ENCODE data around the gene AGBL1.

DNA sequence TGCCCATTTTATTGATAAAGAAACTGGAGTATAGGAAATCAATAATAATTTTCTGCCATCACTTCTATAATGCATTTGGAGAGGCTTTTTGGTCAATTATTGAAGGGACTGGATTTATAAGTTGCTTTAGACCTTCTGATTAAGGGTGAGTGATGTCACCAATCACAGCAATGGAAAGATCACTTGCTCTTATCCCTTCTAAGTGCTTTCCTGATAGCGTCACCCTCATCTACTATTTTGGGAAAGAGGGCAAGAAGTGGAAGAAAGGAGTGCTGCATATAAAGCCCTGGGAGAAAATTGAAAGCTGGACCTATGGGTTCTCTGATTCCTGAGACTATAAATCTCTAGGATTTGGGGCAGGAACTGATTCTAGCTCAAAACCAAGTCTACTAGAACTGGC lies 771.3 kb downstream of the AGBL1 start:
- TF ChIP-seq, protein P1, sequence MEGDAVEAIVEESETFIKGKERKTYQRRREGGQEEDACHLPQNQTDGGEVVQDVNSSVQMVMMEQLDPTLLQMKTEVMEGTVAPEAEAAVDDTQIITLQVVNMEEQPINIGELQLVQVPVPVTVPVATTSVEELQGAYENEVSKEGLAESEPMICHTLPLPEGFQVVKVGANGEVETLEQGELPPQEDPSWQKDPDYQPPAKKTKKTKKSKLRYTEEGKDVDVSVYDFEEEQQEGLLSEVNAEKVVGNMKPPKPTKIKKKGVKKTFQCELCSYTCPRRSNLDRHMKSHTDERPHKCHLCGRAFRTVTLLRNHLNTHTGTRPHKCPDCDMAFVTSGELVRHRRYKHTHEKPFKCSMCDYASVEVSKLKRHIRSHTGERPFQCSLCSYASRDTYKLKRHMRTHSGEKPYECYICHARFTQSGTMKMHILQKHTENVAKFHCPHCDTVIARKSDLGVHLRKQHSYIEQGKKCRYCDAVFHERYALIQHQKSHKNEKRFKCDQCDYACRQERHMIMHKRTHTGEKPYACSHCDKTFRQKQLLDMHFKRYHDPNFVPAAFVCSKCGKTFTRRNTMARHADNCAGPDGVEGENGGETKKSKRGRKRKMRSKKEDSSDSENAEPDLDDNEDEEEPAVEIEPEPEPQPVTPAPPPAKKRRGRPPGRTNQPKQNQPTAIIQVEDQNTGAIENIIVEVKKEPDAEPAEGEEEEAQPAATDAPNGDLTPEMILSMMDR (IDR thresholded peaks at IDR 0.05; ENCODE audit: low read depth, low read length, missing input control) = no peak
- TF ChIP-seq, protein P2, sequence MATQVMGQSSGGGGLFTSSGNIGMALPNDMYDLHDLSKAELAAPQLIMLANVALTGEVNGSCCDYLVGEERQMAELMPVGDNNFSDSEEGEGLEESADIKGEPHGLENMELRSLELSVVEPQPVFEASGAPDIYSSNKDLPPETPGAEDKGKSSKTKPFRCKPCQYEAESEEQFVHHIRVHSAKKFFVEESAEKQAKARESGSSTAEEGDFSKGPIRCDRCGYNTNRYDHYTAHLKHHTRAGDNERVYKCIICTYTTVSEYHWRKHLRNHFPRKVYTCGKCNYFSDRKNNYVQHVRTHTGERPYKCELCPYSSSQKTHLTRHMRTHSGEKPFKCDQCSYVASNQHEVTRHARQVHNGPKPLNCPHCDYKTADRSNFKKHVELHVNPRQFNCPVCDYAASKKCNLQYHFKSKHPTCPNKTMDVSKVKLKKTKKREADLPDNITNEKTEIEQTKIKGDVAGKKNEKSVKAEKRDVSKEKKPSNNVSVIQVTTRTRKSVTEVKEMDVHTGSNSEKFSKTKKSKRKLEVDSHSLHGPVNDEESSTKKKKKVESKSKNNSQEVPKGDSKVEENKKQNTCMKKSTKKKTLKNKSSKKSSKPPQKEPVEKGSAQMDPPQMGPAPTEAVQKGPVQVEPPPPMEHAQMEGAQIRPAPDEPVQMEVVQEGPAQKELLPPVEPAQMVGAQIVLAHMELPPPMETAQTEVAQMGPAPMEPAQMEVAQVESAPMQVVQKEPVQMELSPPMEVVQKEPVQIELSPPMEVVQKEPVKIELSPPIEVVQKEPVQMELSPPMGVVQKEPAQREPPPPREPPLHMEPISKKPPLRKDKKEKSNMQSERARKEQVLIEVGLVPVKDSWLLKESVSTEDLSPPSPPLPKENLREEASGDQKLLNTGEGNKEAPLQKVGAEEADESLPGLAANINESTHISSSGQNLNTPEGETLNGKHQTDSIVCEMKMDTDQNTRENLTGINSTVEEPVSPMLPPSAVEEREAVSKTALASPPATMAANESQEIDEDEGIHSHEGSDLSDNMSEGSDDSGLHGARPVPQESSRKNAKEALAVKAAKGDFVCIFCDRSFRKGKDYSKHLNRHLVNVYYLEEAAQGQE (IDR thresholded peaks at IDR 0.05) = no peak
- TF ChIP-seq YY1 (IDR thresholded peaks at IDR 0.05) (no peak), RAD21 (IDR thresholded peaks at IDR 0.05) (no peak), TAF1 (conservative IDR thresholded peaks at IDR 0.05) (no peak), SP1 (IDR thresholded peaks at IDR 0.05) (no peak), RXRA (IDR thresholded peaks at IDR 0.05) (no peak), GABPA (IDR thresholded peaks at IDR 0.05 in 1 of 2, conservative IDR thresholded peaks at IDR 0.05 in 1 of 2) (no peak), FOXA1 (IDR thresholded peaks at IDR 0.05) (no peak), HNF4A (conservative IDR thresholded peaks at IDR 0.05) (no peak), JUND (IDR thresholded peaks at IDR 0.05) (no peak)
- TF ChIP-seq, protein P3, sequence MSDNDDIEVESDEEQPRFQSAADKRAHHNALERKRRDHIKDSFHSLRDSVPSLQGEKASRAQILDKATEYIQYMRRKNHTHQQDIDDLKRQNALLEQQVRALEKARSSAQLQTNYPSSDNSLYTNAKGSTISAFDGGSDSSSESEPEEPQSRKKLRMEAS (IDR thresholded peaks at IDR 0.05) = no peak
- TF ChIP-seq, protein P4, sequence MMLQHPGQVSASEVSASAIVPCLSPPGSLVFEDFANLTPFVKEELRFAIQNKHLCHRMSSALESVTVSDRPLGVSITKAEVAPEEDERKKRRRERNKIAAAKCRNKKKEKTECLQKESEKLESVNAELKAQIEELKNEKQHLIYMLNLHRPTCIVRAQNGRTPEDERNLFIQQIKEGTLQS (IDR thresholded peaks at IDR 0.05) = no peak
